Hepatocyte (in vitro differentiated cells): Measurements from ENCODE around the gene SLC31A1.

Source experiments
- CTCF ChIP-seq: fragments of 200-600 bp; sonication (generic); IDR thresholded peaks from 2 replicates; pipeline ENCODE4 v1.5.1; 2016; ENCODE audit warnings: antibody characterized with exemption, mild to moderate bottlenecking; ENCODE audit not compliant: poor library complexity
- EZH2 ChIP-seq: fragments of 200-600 bp; sonication (generic); IDR thresholded peaks from 2 replicates; pipeline ENCODE4 v1.6.1; 2016; ENCODE audit warnings: antibody characterized with exemption, mild to moderate bottlenecking, borderline replicate concordance
- EZH2phosphoT487 ChIP-seq: fragments of 200-600 bp; sonication (generic); IDR thresholded peaks from one replicate; pipeline ENCODE4 v1.6.1; 2018; ENCODE audit warnings: antibody characterized with exemption, mild to moderate bottlenecking, low read depth, moderate library complexity; ENCODE audit not compliant: unreplicated experiment, severe bottlenecking

DNA sequence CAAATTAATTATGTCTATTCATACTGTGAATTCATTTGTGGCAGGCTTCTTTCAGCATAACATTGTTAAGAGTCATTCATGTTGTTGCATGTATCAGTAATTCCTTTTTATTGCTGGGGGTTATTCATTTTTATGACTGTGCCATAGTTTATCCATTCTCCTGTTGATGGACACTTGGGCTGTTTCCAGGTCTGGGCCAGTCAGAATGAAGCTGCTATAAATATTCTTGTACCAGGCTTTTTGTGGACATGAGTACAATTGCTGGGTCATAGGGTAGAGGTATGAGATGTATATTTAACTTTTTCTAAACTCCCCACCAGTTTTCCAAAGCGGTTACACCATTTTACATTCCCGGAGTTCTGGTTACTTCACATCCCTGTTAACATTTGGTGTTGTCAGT is 67.7 kb downstream of the SLC31A1 start:
- TF ChIP-seq CTCF (no peak), EZH2 (no peak), EZH2phosphoT487 (no peak)
